K562 (cell line): ENCODE data around the gene ATP2A3. TPM values are rescaled to one million over a fixed set of nuclear protein-coding genes. Genes with fewer than 3 reads are reported as not detected.

Experiments used
- AFF1 ChIP-seq, 2 experiments: fragments of 450-650 bp; IDR thresholded peaks; 2 replicates each; pipeline ENCODE4 v1.6.1; 2018; ENCODE audit warnings: mild to moderate bottlenecking in 2 of 2, low read depth in 1 of 2; ENCODE audit not compliant: partially characterized antibody in 2 of 2
- ARID4B ChIP-seq: sonication (generic); formaldehyde crosslinking; IDR thresholded peaks from 2 replicates; pipeline ENCODE4 v1.8.0; 2022; ENCODE audit warnings: mild to moderate bottlenecking, missing genetic modification reagents
- CTCF ChIP-seq, 3 experiments: IDR thresholded peaks in 2 of 3; conservative IDR thresholded peaks in 1 of 3; 2 replicates each; pipeline ENCODE4 v1.5.1; 2011 to 2012; ENCODE audit warnings: low read length in 3 of 3, mild to moderate bottlenecking in 3 of 3, control low read depth in 2 of 3, improper control_type of control experiment in 1 of 3, inconsistent platforms in 1 of 3, low read depth in 1 of 3, mixed read lengths in 1 of 3, moderate library complexity in 1 of 3; ENCODE audit not compliant: insufficient read depth in 2 of 3
- GATAD2A ChIP-seq: fragments of 450-650 bp; IDR thresholded peaks from 2 replicates; pipeline ENCODE4 v1.6.1; 2017
- MYC ChIP-seq, 2 experiments: fragments of 250-450 bp in 1 of 2; sonication (Bioruptor Pico) in 1 of 2; IDR thresholded peaks; 2 replicates each; pipeline versions ENCODE4 v1.5.1 to v1.6.1; 2012 to 2021; ENCODE audit warnings: low read depth in 2 of 2, borderline replicate concordance in 1 of 2, improper control_type of control experiment in 1 of 2, low read length in 1 of 2, mild to moderate bottlenecking in 1 of 2, moderate library complexity in 1 of 2
- NKRF ChIP-seq: fragments of 450-650 bp; IDR thresholded peaks from 2 replicates; pipeline ENCODE4 v1.6.1; 2016; ENCODE audit warnings: borderline replicate concordance
- TFE3 ChIP-seq: fragments of 450-650 bp; formaldehyde crosslinking; IDR thresholded peaks from 2 replicates; pipeline ENCODE4 v1.4.0; 2020; ENCODE audit warnings: mild to moderate bottlenecking, mixed read lengths
- ZC3H11A ChIP-seq: IDR thresholded peaks from 2 replicates; pipeline ENCODE4 v1.6.1; 2012; ENCODE audit warnings: low read depth, low read length, improper control_type of control experiment
- ZNF121 ChIP-seq: sonication (generic); formaldehyde crosslinking; conservative IDR thresholded peaks from 2 replicates; pipeline ENCODE4 v1.8.0; 2022; ENCODE audit warnings: missing genetic modification reagents
- ZNF224 ChIP-seq: sonication (generic); formaldehyde crosslinking; IDR thresholded peaks from 2 replicates; pipeline ENCODE4 v1.8.0; 2022; ENCODE audit warnings: mild to moderate bottlenecking, missing genetic modification reagents
- polyA plus RNA-seq, 8 experiments: library from polyadenylated mRNA; depleted of rRNA in 4 of 8; stranded (reverse) in 5 of 8; unstranded in 3 of 8; fragments of >200 nt; fragmentation: Nextera tagmentation in 2 of 8; fragmentation: Illumina TruSeq in 1 of 8; extraction: Ambion mirVana in 2 of 8; extraction: Trizol in 1 of 8; gene quantifications; 2 replicates each; pipeline versions ENCODE4 v1.2.1 to v1.2.3, GENCODE V29; 2011 to 2014; ENCODE audit warnings: inconsistent platforms in 1 of 8, missing spikeins in 1 of 8
- total RNA-seq, 7 experiments: library from RNA; depleted of rRNA in 6 of 7; stranded (reverse); fragments of >200 nt in 6 of 7; fragmentation: Illumina TruSeq in 2 of 7; extraction: Trizol in 2 of 7; gene quantifications; 2 replicates each; pipeline versions ENCODE4 v1.2.1 to v1.2.3, GENCODE V29; 2011 to 2021; ENCODE audit warnings: low replicate concordance in 1 of 7

ATP2A3 gene
- total and polyA plus RNA-seq, 9 of the 15 experiments (the other 6 are each of a cell fraction or from before 2014, with no cell fraction given), result 0.65 to 103 (median 31.3) TPM

- TF ChIP-seq TFE3 (CRISPR knock-in tag), result peak; percentile 53
- peak in 1 of 2 experiments; percentile 32 for TF ChIP-seq AFF1 (IDR thresholded peaks at IDR 0.05; ENCODE audit: low read depth in 1 of 2, partially characterized antibody in 2 of 2)
- peak; percentile 56; the same call in 1 of the 2 replicates for TF ChIP-seq NKRF
- no peak for TF ChIP-seq GATAD2A
- TF ChIP-seq ZNF224 (CRISPR knock-in tag), result no peak
- no peak for TF ChIP-seq ZC3H11A
- no peak for TF ChIP-seq ZNF121 (CRISPR knock-in tag)
- peak; percentile 75 for TF ChIP-seq MYC (IDR thresholded peaks at IDR 0.05; ENCODE audit: low read depth, low read length)
- no peak for TF ChIP-seq MYC (CRISPR knock-in tag; IDR thresholded peaks at IDR 0.05; ENCODE audit: borderline replicate concordance, low read depth)
- peak in 1 of 3 experiments; percentile 22; a peak in 1 of 6 replicates for TF ChIP-seq CTCF (IDR thresholded peaks at IDR 0.05 in 2 of 3, conservative IDR thresholded peaks at IDR 0.05 in 1 of 3; ENCODE audit: insufficient read depth in 2 of 3, low read depth in 1 of 3, low read length in 3 of 3)
- peak; percentile 66; the same call in 1 of the 2 replicates for TF ChIP-seq ARID4B (CRISPR knock-in tag)
These were observed 71.9 kb downstream of the ATP2A3 start (continued) for GRCh38 chr17:3892095-3892998.
